Erythroblast (primary cell): ENCODE data around the gene SLC39A11.

Experiments
- GATA1 ChIP-seq: IDR thresholded peaks from 2 replicates; pipeline ENCODE4 v1.6.1; 2011; ENCODE audit warnings: low read depth, mild to moderate bottlenecking, control low read depth, low read length, moderate library complexity
- POLR2A ChIP-seq: IDR thresholded peaks from 2 replicates; pipeline ENCODE4 v1.6.1; 2011; ENCODE audit warnings: mild to moderate bottlenecking, low read length

GRCh38 chr17:72792771-72793170 is 299.7 kb downstream of the SLC39A11 start:
- TF ChIP-seq POLR2A (no peak), GATA1 (no peak)
